HG02571 (cell line): Measurements from ENCODE around the gene PIGL.

Source experiments
- ATAC-seq: cut with Tn5 transposase; IDR thresholded peaks from one replicate; pipeline ENCODE4 v1.9.1; 2021; ENCODE audit warnings: mild to moderate bottlenecking, moderate library complexity; ENCODE audit not compliant: unreplicated experiment

The PIGL gene

DNA sequence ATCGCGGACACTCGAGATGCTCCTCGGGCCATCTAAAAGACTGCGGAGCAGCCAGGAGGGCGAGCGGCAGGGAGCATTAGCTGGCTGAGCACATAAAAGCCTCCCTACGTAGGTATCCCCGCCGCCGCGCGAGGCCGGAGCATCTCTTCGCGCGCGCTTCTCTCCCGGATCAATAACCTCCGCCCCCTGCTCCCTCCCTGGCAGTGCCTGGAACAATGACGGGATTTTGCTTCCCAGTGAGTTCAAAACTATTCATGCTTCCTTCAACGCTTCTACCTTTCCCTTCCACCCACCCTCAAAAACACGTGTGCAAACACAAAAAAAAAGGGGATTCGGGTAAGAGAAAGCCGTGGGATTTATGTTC, 135.3 kb downstream of the PIGL start:
- ATAC-seq: no peak

DNA sequence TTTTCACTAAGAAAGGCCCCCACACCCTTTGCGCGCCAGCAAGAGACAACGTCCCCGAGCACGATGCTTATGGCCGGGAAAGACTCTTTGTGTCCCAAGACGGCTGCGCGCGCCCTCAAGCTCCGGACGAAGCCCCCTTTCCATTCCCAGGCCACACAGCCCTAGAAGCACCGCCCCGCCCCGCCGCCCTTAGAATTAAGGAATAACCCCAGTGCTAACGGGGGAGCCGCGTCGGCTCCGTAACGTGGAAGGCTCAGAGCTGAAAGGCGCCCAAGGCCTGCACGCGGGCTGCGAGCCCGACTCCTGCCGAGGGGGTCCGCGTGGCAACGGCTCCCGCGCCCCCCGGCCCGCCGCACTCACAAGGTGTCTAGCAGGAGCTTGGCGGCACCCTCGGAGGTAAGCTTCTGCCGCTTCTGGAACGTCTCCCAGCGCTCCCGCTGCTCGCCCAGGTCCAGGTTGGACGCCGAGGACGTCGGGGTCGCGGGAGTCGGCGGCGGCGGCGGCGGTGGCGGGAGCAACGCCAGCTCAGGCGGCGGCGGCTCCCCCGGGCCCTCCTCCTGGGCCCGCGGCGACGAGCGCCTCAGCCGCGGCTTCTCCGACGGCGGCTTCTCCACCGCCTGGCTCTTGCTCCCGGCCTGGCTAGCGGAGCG, 135.8 kb downstream of the PIGL start:
- peak; percentile 43 for ATAC-seq

DNA sequence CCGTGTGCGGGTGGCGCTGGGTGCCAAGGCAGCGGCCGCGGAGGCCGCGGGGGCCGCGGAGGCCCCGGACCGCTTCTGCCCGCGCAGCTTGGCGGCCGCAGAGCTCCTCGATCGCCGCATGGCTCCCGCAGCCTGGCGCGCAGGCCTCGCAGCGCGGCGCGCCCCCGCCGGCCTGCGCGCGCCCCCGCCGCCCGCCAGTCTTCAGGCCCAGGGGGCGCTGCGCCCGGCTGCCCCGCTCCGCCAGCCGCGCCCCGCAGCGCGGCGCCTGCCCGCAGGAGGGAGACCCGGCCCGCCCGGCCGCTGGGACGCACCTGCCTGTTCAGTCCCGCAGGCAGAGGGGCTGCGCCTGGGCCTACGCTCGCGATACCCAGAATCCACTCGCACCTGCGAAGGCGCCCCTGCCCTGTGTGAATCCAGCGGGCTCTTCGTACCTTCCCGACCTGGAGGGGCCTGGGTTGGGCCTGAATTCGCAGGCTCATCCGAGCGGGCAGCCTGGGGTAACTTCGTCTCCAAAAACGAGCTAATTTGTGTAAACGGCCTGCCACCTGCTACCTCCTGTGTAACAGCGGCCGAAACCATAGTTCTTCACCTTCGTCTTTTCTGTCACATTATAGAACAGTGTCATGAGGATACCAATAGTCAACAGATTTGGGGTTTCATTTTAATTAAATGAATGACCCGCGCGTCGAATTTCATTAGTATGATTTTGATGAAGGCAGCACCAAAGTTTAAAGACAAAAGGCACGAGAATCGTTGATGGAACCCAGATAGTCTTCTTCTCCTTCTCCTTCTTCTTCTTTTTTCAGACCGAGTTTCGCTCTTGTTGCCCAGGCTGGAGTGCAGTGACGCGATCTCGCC, 136.5 kb downstream of the PIGL start, which contains the start of gene CENPV:
TSS of gene CENPV (minus strand) at position 153 of the 858 bp plus-strand sequence. CDS start at position 120, 33 bp downstream.
- ATAC-seq: peak; percentile 49

DNA sequence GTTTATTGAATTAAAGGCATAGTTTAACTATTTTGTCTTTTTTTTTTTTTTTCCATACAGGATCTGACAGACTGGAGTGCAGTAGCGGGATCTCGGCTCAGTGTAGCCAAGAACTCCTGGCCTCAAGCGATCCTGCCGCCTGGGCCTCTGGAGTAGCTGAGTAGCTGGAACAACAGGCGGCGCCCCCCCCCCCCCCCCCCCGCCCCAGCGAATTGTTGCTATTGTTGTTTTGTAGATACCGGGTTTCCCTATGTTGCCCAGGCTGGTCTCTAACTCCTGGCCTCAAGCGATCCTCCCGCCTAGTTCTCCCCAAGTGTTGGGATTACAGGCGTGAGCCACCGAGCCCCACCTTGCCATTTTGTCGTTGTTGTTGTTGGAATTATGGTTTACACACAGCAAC, 137.6 kb downstream of the PIGL start:
- ATAC-seq: no peak

DNA sequence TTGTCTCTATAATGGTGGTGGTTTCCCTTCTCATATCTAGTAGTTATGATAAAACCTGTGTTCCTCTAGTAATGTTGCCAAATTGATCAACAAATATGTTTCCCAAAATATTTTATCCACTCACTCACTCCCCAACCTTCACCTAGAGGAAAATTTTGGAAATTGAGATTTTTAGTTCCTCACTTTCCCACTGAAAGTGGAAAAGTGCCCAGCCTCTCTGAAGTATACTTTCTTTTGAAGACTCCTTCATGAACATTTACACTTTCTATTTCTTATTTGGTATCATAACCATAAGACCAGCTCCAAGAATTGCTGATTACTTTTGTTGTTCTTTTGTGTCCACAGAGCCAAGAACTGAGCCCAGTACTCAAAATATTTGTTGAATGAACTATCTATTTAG, 141.4 kb downstream of the PIGL start:
- ATAC-seq: no peak

DNA sequence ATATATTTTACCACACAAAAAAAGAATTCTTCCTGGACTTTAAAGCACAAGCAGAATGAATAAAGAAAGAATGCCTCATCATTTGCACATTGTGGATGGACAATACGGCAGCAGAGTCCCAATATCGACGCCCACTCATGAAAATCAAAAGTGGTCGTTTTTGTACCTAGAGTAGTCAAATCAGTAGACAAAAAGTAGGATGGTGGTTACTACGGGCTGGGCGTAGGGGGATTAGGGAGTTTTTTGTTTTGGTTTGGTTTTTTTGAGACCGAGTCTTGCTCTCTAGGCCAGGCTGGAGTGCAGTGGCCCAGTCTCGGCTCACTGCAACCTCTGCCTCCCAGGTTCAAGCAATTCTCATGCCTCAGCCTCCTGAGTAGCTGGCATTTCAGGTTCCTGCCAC, 144.9 kb downstream of the PIGL start:
- ATAC-seq: no peak

DNA sequence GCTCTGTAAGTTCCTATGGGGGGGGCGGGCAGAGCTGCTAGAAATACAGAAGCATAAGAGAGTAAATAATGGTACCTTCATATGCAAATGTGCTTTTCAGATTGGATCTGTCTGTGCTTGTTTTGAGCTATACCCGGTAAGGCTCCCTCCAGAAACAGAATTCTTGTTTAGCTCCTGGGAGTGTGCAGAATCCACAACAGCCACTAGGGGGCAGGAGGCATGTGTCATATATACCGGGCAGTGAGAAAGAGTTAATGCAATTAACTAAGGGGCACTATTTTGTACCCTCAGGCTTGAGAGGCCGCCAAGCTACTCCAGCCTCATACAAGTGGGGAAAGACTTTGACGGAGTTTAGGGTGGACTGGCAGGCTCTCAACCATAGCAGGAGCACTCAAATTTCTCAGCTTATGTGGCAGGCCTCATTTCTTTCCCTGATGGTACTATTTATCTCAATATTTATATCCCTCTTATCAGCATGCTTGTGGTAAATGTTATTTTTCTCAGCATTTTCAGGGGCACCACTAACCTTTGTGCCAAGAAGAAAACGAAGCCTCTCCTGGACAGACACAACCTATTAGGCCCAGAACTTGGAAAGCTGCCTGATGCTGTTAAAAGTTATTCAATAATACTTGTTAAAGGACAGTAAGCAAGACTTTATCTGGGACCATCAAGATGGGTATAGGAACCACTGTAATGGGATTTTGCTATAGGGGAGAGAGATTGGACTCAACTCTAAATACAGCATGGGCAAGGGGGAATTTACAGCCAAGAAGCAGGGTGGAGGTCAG, 146.9 kb downstream of the PIGL start:
- peak; percentile 75 for ATAC-seq

DNA sequence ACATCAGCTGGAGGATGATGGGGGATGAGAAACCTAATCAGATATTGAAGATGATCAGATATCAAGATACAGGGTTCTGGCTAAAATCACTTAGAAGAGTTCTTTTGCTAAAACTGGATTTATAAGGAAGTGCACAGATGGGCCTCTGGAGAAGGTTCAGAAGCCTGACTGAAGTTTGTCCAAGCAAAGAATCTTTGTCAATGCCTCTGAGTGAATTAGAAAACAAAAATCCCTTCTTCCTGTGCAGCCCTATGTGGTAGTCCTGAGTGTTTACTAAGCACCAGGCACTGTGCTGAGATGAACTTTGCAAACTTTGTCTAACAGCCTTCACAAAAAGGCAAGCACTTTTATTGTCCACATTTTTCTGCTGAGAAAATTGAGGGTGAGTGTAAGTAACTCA, 147.6 kb downstream of the PIGL start:
- no peak for ATAC-seq

DNA sequence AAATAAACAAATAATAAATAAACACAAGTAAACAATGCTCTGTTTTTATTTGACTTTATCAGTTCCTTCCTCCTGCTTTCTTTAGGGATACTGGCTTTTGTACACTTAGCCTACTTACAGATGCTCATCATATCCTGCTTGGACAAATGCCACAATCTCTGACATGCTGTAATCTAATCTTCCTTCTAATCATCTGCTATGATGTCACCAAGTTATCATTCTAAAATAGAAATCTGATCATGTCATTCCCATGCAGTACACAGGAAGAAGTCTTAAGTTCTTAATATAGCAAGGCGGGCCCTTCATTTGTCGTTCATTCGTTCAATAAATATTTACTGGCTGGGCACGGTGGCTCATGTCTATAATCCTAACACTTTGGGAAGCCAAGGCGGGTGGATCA, 154.7 kb downstream of the PIGL start:
- ATAC-seq: no peak

DNA sequence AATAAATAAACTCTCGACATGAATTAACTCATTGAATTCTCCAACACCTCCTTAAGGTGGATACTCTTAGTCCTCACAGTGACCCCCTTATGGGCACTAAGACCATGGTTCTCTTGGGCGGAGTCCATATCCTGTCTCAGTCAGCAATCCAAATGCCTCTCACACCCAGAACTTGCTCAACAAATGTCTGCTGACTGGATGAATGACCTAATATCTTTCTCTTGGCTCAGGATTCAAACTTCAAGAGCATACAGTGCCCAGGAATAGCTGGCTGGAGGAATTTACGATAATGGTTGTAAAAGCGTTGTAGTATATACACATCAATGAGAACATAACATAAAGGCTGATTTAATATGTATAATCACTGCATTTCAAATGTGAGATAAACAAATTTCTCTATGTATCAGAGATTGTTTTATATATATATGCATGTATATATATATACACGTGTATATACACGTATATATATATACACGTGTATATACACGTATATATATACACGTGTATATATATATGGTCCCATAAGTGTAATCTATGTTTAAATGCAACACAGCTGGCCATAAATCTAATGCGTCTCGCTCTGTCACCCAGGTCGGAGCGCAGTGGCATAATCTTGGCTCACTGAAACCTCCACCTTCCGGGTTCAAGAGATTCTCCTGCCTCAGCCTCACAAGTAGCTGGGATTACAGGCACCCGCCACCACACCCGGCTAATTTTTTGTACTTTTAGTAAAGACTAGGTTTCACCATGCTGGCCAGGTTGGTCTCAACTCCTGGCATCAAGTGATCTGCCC, 157.3 kb downstream of the PIGL start:
- no peak for ATAC-seq
